HepG2 (cell line): Measurements from ENCODE around the gene METTL22. TPM values are rescaled to one million over a fixed set of nuclear protein-coding genes. Genes with fewer than 3 reads are reported as not detected.

Experiments used
- ARID3A ChIP-seq: IDR thresholded peaks from 2 replicates; pipeline ENCODE4 v1.6.1; 2012; ENCODE audit warnings: low read depth, low read length, improper control_type of control experiment
- ATF6 ChIP-seq: sonication (generic); formaldehyde crosslinking; conservative IDR thresholded peaks from 2 replicates; pipeline ENCODE4 v1.4.0; 2020; ENCODE audit warnings: missing genetic modification reagents
- CSRNP2 ChIP-seq: sonication (generic); formaldehyde crosslinking; conservative IDR thresholded peaks from 2 replicates; pipeline ENCODE4 v1.8.0; 2022; ENCODE audit warnings: low read depth, missing genetic modification reagents
- E2F5 ChIP-seq: sonication (generic); formaldehyde crosslinking; conservative IDR thresholded peaks from 2 replicates; pipeline ENCODE4 v1.4.0; 2020; ENCODE audit warnings: missing genetic modification reagents
- FOXK2 ChIP-seq: fragments of 450-650 bp; IDR thresholded peaks from 2 replicates; pipeline ENCODE4 v1.6.1; 2016
- ONECUT2 ChIP-seq: sonication (generic); formaldehyde crosslinking; IDR thresholded peaks from 2 replicates; pipeline ENCODE4 v1.4.0; 2020; ENCODE audit warnings: missing genetic modification reagents
- PLSCR1 ChIP-seq: sonication (generic); formaldehyde crosslinking; IDR thresholded peaks from 2 replicates; pipeline ENCODE4 v1.5.0; 2020; ENCODE audit warnings: missing genetic modification reagents, mild to moderate bottlenecking, borderline replicate concordance
- SP4 ChIP-seq: sonication (generic); formaldehyde crosslinking; IDR thresholded peaks from 2 replicates; pipeline ENCODE4 v1.8.1; 2023; ENCODE audit warnings: mild to moderate bottlenecking, missing genetic modification reagents
- ZKSCAN1 ChIP-seq: fragments of 150-350 bp; IDR thresholded peaks from 2 replicates; pipeline ENCODE4 v1.6.1; 2014; ENCODE audit warnings: low read length
- ZNF280B ChIP-seq: sonication (generic); formaldehyde crosslinking; IDR thresholded peaks from 2 replicates; pipeline ENCODE4 v1.5.0; 2020; ENCODE audit warnings: missing genetic modification reagents, mild to moderate bottlenecking, borderline replicate concordance
- ZNF614 ChIP-seq: IDR thresholded peaks from 2 replicates; pipeline ENCODE4 v1.6.1; 2018; ENCODE audit warnings: missing biosample characterization, missing genetic modification reagents, inconsistent platforms, borderline replicate concordance
- ZNF75D ChIP-seq: sonication (generic); formaldehyde crosslinking; IDR thresholded peaks from 2 replicates; pipeline ENCODE4 v1.8.1; 2023; ENCODE audit warnings: missing genetic modification reagents, mild to moderate bottlenecking, borderline replicate concordance
- ZNF772 ChIP-seq: sonication (generic); formaldehyde crosslinking; IDR thresholded peaks from 2 replicates; pipeline ENCODE4 v1.5.0; 2020; ENCODE audit warnings: mild to moderate bottlenecking, missing genetic modification reagents
- ZNF776 ChIP-seq: sonication (generic); formaldehyde crosslinking; IDR thresholded peaks from 2 replicates; pipeline ENCODE4 v1.4.0; 2020; ENCODE audit warnings: mild to moderate bottlenecking, missing genetic modification reagents
- ZNF792 ChIP-seq: IDR thresholded peaks from 2 replicates; pipeline ENCODE4 v1.6.1; 2016
- ZNF816 ChIP-seq: sonication (generic); formaldehyde crosslinking; IDR thresholded peaks from 2 replicates; pipeline ENCODE4 v1.8.0; 2022; ENCODE audit warnings: missing genetic modification reagents, mild to moderate bottlenecking, borderline replicate concordance
- polyA plus RNA-seq, 8 experiments: library from polyadenylated mRNA; depleted of rRNA in 3 of 8; stranded (reverse) in 7 of 8; unstranded in 1 of 8; fragments of >200 nt; fragmentation: Illumina TruSeq in 4 of 8; extraction: Trizol in 4 of 8; gene quantifications; 2 replicates each; pipeline versions ENCODE4 v1.2.1 to v1.2.3, GENCODE V29; 2011 to 2016; ENCODE audit warnings: low read depth in 4 of 8, missing spikeins in 1 of 8, mixed read lengths in 1 of 8; ENCODE audit not compliant: insufficient read depth in 1 of 8
- total RNA-seq, 5 experiments: library from RNA; depleted of rRNA; stranded (reverse); fragments of >200 nt; fragmentation: Illumina TruSeq; extraction: Trizol; gene quantifications; 2 replicates each; pipeline ENCODE4 v1.2.3, GENCODE V29; 2016; ENCODE audit warnings: low read depth in 1 of 5
- TF ChIP-seq, protein P1 (sequence below): sonication (generic); formaldehyde crosslinking; IDR thresholded peaks from 2 replicates; pipeline ENCODE4 v1.8.0; 2022; ENCODE audit warnings: missing genetic modification reagents, low read depth, mild to moderate bottlenecking, borderline replicate concordance
- TF ChIP-seq, protein P2 (sequence below): sonication (generic); formaldehyde crosslinking; IDR thresholded peaks from 2 replicates; pipeline ENCODE4 v1.5.0; 2020; ENCODE audit warnings: missing genetic modification reagents, mild to moderate bottlenecking, borderline replicate concordance

The METTL22 gene
- total and polyA plus RNA-seq, 2 of the 13 experiments (the other 11 are each of a cell fraction or from before 2014, with no cell fraction given), result 36.2 to 94.8 TPM

GRCh38 chr16:8678068-8678927 is 56.8 kb downstream of the METTL22 start (continued):
- TF ChIP-seq E2F5 (CRISPR knock-in tag), result no peak
- TF ChIP-seq CSRNP2 (CRISPR knock-in tag), result no peak
- 0 out of 2 replicates have a peak, but pooled peaks have one; percentile 33 for TF ChIP-seq ZKSCAN1
- TF ChIP-seq SP4 (CRISPR knock-in tag), result no peak
- no peak for TF ChIP-seq PLSCR1 (CRISPR knock-in tag)
- TF ChIP-seq ZNF614 (CRISPR knock-in tag), result peak; percentile 76
- TF ChIP-seq ZNF816 (CRISPR knock-in tag), result peak; percentile 35; the same call in 1 of the 2 replicates
- TF ChIP-seq ZNF75D (CRISPR knock-in tag), result no peak
- TF ChIP-seq ZNF280B (CRISPR knock-in tag), result no peak
- peak; percentile 78; the same call in 1 of the 2 replicates for TF ChIP-seq FOXK2
- TF ChIP-seq, protein P1, sequence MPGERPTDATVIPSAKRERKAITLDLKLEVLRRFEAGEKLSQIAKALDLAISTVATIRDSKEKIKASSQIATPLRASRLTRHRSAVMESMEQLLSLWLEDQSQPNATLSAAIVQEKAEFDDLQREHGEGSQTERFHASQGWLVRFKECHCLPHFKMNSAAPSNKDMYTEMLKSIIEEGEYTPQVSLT, result 0 out of 2 replicates have a peak, but pooled peaks have one; percentile 56
- TF ChIP-seq ARID3A, result peak; percentile 100
- TF ChIP-seq, protein P2, sequence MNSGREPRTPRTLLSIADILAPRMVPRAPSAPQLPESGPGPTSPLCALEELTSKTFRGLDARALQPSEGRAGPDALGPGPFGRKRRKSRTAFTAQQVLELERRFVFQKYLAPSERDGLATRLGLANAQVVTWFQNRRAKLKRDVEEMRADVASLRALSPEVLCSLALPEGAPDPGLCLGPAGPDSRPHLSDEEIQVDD (CRISPR knock-in tag), result no peak
- 0 out of 2 replicates have a peak, but pooled peaks have one; percentile 29 for TF ChIP-seq ONECUT2
- no peak; the same call in 1 of the 2 replicates for TF ChIP-seq ZNF772 (CRISPR knock-in tag)
- no peak for TF ChIP-seq ATF6 (CRISPR knock-in tag)
- TF ChIP-seq ZNF776, result no peak
- peak; percentile 78 for TF ChIP-seq ZNF792 (CRISPR knock-in tag)
